ENCODE measurements around the gene BCAT1.

- TF ChIP-seq EZH2 (IDR thresholded peaks at IDR 0.05; ENCODE audit: low read depth, unreplicated experiment), result no peak
- no peak for TF ChIP-seq CTCF (conservative IDR thresholded peaks at IDR 0.05; ENCODE audit: low read depth in 2 of 2)
- TF ChIP-seq JUNB (IDR thresholded peaks at IDR 0.05; ENCODE audit: unreplicated experiment), result no peak
- TF ChIP-seq EZH2phosphoT487 (IDR thresholded peaks at IDR 0.05; ENCODE audit: unreplicated experiment), result no peak
- TF ChIP-seq, protein P1, sequence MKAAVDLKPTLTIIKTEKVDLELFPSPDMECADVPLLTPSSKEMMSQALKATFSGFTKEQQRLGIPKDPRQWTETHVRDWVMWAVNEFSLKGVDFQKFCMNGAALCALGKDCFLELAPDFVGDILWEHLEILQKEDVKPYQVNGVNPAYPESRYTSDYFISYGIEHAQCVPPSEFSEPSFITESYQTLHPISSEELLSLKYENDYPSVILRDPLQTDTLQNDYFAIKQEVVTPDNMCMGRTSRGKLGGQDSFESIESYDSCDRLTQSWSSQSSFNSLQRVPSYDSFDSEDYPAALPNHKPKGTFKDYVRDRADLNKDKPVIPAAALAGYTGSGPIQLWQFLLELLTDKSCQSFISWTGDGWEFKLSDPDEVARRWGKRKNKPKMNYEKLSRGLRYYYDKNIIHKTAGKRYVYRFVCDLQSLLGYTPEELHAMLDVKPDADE (IDR thresholded peaks at IDR 0.05), result no peak
- TF ChIP-seq REST (IDR thresholded peaks at IDR 0.05; ENCODE audit: unreplicated experiment), result no peak
- TF ChIP-seq POLR2AphosphoS5 (IDR thresholded peaks at IDR 0.05; ENCODE audit: low read depth), result no peak
- TF ChIP-seq STAT1 (IDR thresholded peaks at IDR 0.05; ENCODE audit: unreplicated experiment), result no peak
- no peak for TF ChIP-seq ZNF331 (CRISPR knock-in tag; IDR thresholded peaks at IDR 0.05; ENCODE audit: low read depth)
- no peak for TF ChIP-seq ZNF114 (CRISPR knock-in tag; IDR thresholded peaks at IDR 0.05)
These were observed 20.8 kb downstream of the BCAT1 start for GRCh38 chr12:24928131-24928530.
